Stomach (tissue), 4 donors: ENCODE measurements around the gene SCAF1.

Source experiments
- CTCF ChIP-seq, 7 experiments: fragments of 450-650 bp in 4 of 7; fragments of 200-600 bp in 3 of 7; sonication (generic) in 3 of 7; IDR thresholded peaks; one replicate each; pipeline ENCODE4 v1.5.1; 2016 to 2019; ENCODE audit warnings: antibody characterized with exemption in 7 of 7, control low read depth in 2 of 7, mild to moderate bottlenecking in 1 of 7
- POLR2A ChIP-seq, 4 donors: fragments of 450-650 bp; IDR thresholded peaks; one replicate each; pipeline ENCODE4 v1.6.1; 2016; ENCODE audit warnings: antibody characterized with exemption in 4 of 4, control low read depth in 2 of 4, mild to moderate bottlenecking in 1 of 4, moderate library complexity in 1 of 4
- POLR2AphosphoS5 ChIP-seq, 3 donors: sonication (generic); formaldehyde crosslinking; IDR thresholded peaks; one replicate each; pipeline ENCODE4 v1.6.1; 2016; ENCODE audit warnings: antibody characterized with exemption in 3 of 3

GRCh38 chr19:49593233-49594113 lies 48.5 kb upstream of the SCAF1 start:
- TF ChIP-seq CTCF (IDR thresholded peaks at IDR 0.05) (no peak), POLR2AphosphoS5 (IDR thresholded peaks at IDR 0.05) (peak in 1 of 3 donors; percentile 48), POLR2A (IDR thresholded peaks at IDR 0.05) (no peak)
